ENCODE data around the gene KY.

Gene KY

DNA sequence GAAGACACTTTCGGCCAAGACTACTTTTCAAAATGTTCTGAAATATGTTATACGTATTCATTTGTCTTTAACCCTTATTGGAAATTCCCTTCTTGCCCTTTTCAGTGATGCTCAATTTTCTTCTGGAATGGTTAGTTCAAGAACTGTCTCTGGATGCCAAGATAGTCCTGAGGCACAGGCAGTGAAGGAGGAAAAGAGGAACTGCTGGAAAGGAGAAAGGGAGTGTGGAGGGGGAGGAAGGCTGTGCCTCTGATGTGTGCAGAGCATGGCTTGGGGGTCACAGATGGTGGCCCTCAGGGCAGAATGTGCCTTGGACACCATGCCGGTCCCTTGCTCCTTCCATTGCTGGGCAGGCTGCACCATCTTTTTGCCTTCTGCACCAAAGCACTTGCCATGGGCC is 91.2 kb downstream of the KY start:
- Mint-ChIP-seq H3K4me1 (ENCODE audit: low read depth) (no peaks in the 10 kb centered on the region), H3K4me3 (no peak overlapping the region), H3K27me3 (no peaks in the 10 kb centered on the region), H3K27ac (no peak overlapping the region), H3K36me3 (ENCODE audit: low read depth) (peaks cover 64% of the 10 kb centered on the region), H3K9me3 (no peaks in the 10 kb centered on the region)
- no peak for DNase-seq
